K562 treated with DMSO at 1 percent for 24 hours (cell line): ENCODE results near the gene CTAG1A. TPM values are rescaled to one million over a fixed set of nuclear protein-coding genes. Genes with fewer than 3 reads are reported as not detected.

Experiments
- total RNA-seq: library from RNA; unstranded; fragments of 300-600 nt; gene quantifications from 2 replicates; pipeline ENCODE4 v1.2.3, GENCODE V29; 2022; ENCODE audit warnings: low read depth; ENCODE audit not compliant: insufficient read depth

The CTAG1A gene
- not detected in 2 replicates for total RNA-seq

GRCh38 chrX:154584585-154585183 is at the start of gene CTAG1A:
Gene CTAG1A (plus strand): TSS chrX:154585133. CDS start chrX:154585207, 74 bp downstream.

GRCh38 chrX:154546354-154547244 is 38.3 kb upstream of the CTAG1A start, which contains the start of gene G6PD:
Gene G6PD (minus strand): TSS chrX:154546846. CDS start chrX:154546155, 691 bp downstream.

GRCh38 chrX:154547245-154548027 is 37.5 kb upstream of the CTAG1A start, which contains the start of gene IKBKG:
Gene IKBKG (plus strand): TSS chrX:154547620. CDS start chrX:154552003, 4,383 bp downstream.

GRCh38 chrX:154619182-154619581 is 34.2 kb downstream of the CTAG1A start, which contains the start of gene CTAG1B:
Gene CTAG1B (minus strand): TSS chrX:154619282. CDS start chrX:154619218, 64 bp downstream.

Other genes starting within 250 kb of the CTAG1A start
- 439 and 455 TPM in 2 replicates for gene FLNA, start 210.5 kb upstream of the CTAG1A start, total RNA-seq
- gene EMD, start 205.8 kb upstream of the CTAG1A start, total RNA-seq: 91.3 and 103 TPM in 2 replicates
- 11,901 and 12,258 TPM in 2 replicates for gene RPL10, start 186.8 kb upstream of the CTAG1A start, total RNA-seq
- gene DNASE1L1, start 175.9 kb upstream of the CTAG1A start, total RNA-seq: 33.9 and 36.1 TPM in 2 replicates
- gene TAFAZZIN, start 173.6 kb upstream of the CTAG1A start, total RNA-seq: 50.3 and 60.2 TPM in 2 replicates
- gene ATP6AP1, start 156.5 kb upstream of the CTAG1A start, total RNA-seq: 233 TPM in 2 replicates
- 124 and 126 TPM in 2 replicates for gene GDI1, start 148.0 kb upstream of the CTAG1A start, total RNA-seq
- gene FAM50A, start 141.0 kb upstream of the CTAG1A start, total RNA-seq: 212 and 228 TPM in 2 replicates
- gene PLXNA3, start 126.9 kb upstream of the CTAG1A start, total RNA-seq: 9.9 and 11.4 TPM in 2 replicates
- 276 and 296 TPM in 2 replicates for gene LAGE3, start 105.9 kb upstream of the CTAG1A start, total RNA-seq
- 85.5 and 100 TPM in 2 replicates for gene UBL4A, start 98.5 kb upstream of the CTAG1A start, total RNA-seq
- gene SLC10A3, start 94.5 kb upstream of the CTAG1A start, total RNA-seq: 53.6 and 59.5 TPM in 2 replicates
- 134 and 149 TPM in 2 replicates for gene FAM3A, start 68.9 kb upstream of the CTAG1A start, total RNA-seq
- 279 and 293 TPM in 2 replicates for gene G6PD, start 38.3 kb upstream of the CTAG1A start, total RNA-seq
- 61.0 and 63.2 TPM in 2 replicates for gene IKBKG, start 37.5 kb upstream of the CTAG1A start, total RNA-seq
- not detected in 2 replicates for gene CTAG1B, start 34.1 kb downstream of the CTAG1A start, total RNA-seq
- gene CTAG2, start 68.4 kb downstream of the CTAG1A start, total RNA-seq: 37.7 and 42.0 TPM in 2 replicates
- 9.6 and 10.8 TPM in 2 replicates for gene GAB3, start 165.9 kb downstream of the CTAG1A start, total RNA-seq
- gene DKC1, start 177.7 kb downstream of the CTAG1A start, total RNA-seq: 75.8 and 79.0 TPM in 2 replicates
- gene MPP1, start 220.4 kb downstream of the CTAG1A start, total RNA-seq: 209 and 211 TPM in 2 replicates
- not detected in 2 replicates for gene SMIM9, start 249.5 kb downstream of the CTAG1A start, total RNA-seq